Endothelial cell of umbilical vein (primary cell): Measurements from ENCODE around the gene GLRA2. TPM values are rescaled to one million over a fixed set of nuclear protein-coding genes. Genes with fewer than 3 reads are reported as not detected.

Source experiments
- BruUV-seq: library from RNA; stranded (reverse); fragments of 400-500 nt; replicated peaks from 2 replicates; lab custom pipeline; 2021; lab: Mats Ljungman, UMichigan
- CTCF ChIA-PET: fragments of 300-600, 350-600 bp; sonication (Branson Sonifier 250); formaldehyde crosslinking; loops from one replicate; lab custom pipeline; 2021; ENCODE audit warnings: antibody characterized with exemption, inconsistent platforms; lab: Charles Lee
- POLR2A ChIA-PET: fragments of 300-600, 350-600 bp; sonication (Branson Sonifier 250); formaldehyde crosslinking; loops from one replicate; lab custom pipeline; 2021; ENCODE audit warnings: antibody characterized with exemption, inconsistent platforms; lab: Charles Lee
- DNase-seq: peaks from one replicate; pipeline ENCODE4 v3.0.0-alpha.2; 2011; ENCODE audit warnings: low read depth, low spot score
- FAIRE-seq: peaks from 2 replicates; lab custom pipeline; 2011; peaks lifted over from hg19 to GRCh38; lab: Jason Lieb, UNC
- H2AFZ ChIP-seq: 2 replicates; pipeline ENCODE4 v1.6.0; 2012; ENCODE audit warnings: low read depth, low read length, control low read depth, inconsistent platforms
- H3K27ac ChIP-seq: 2 replicates; pipeline ENCODE4 v1.5.1; 2011; ENCODE audit warnings: low read depth, mild to moderate bottlenecking, control low read depth, low read length, moderate library complexity; ENCODE audit not compliant: insufficient read depth
- H3K27me3 ChIP-seq, 2 experiments: 2 replicates each; pipeline versions ENCODE4 v1.6.0 to v1.6.1; 2011; ENCODE audit warnings: low read length in 2 of 2, mixed read lengths in 1 of 2; ENCODE audit not compliant: control insufficient read depth in 2 of 2, insufficient read depth in 2 of 2
- H3K36me3 ChIP-seq, 2 experiments: 2 replicates in 1 of 2; 3 replicates in 1 of 2; pipeline ENCODE4 v1.5.1; 2011; ENCODE audit warnings: low read length in 2 of 2, mild to moderate bottlenecking in 1 of 2, moderate library complexity in 1 of 2; ENCODE audit not compliant: control insufficient read depth in 2 of 2, insufficient read depth in 2 of 2; ENCODE audit errors: extremely low read depth in 1 of 2
- H3K4me1 ChIP-seq: 3 replicates; pipeline ENCODE4 v1.5.1; 2011; ENCODE audit warnings: mild to moderate bottlenecking, low read length; ENCODE audit not compliant: control insufficient read depth, insufficient read depth; ENCODE audit errors: extremely low read depth
- H3K4me2 ChIP-seq: 2 replicates; pipeline ENCODE4 v1.6.1; 2011; ENCODE audit warnings: low read length, control low read depth, mixed read lengths; ENCODE audit not compliant: insufficient read depth
- H3K4me3 ChIP-seq, 3 experiments: fragments of 200-600 bp in 1 of 3; sonication (generic), shearing (Covaris generic) in 1 of 3; replicated peaks in 1 of 3; 2 replicates each; pipeline ENCODE4 v1.5.1; 2011 to 2016; ENCODE audit warnings: control low read depth in 3 of 3, low read length in 3 of 3, mild to moderate bottlenecking in 2 of 3, inconsistent platforms in 1 of 3, low read depth in 1 of 3, moderate library complexity in 1 of 3; ENCODE audit not compliant: insufficient read depth in 1 of 3
- H3K79me2 ChIP-seq: 2 replicates; pipeline ENCODE4 v1.6.0; 2012; ENCODE audit warnings: low read length, inconsistent platforms; ENCODE audit not compliant: control insufficient read depth, insufficient read depth
- H3K9ac ChIP-seq: replicated peaks from 2 replicates; pipeline ENCODE3; 2011; ENCODE audit warnings: low read length, control low read depth; ENCODE audit not compliant: insufficient read depth; ENCODE audit errors: extremely low read depth
- H3K9me1 ChIP-seq: replicated peaks from 3 replicates; pipeline ENCODE4 v1.6.0; 2011; ENCODE audit warnings: mild to moderate bottlenecking, low read length; ENCODE audit not compliant: control insufficient read depth, insufficient read depth; ENCODE audit errors: extremely low read depth
- H3K9me3 ChIP-seq: replicated peaks from 2 replicates; pipeline ENCODE4 v1.5.1; 2012; ENCODE audit warnings: low read length, inconsistent platforms; ENCODE audit not compliant: control insufficient read depth, insufficient read depth
- H4K20me1 ChIP-seq: replicated peaks from 2 replicates; pipeline ENCODE3; 2011; ENCODE audit warnings: mild to moderate bottlenecking, low read length; ENCODE audit not compliant: control insufficient read depth, insufficient read depth; ENCODE audit errors: extremely low read depth
- CTCF ChIP-seq, 2 donors: IDR thresholded peaks; 1 replicate in 1 of 2; 2 replicates in 1 of 2; pipeline ENCODE4 v1.5.1; 2011; ENCODE audit warnings: low read length in 2 of 2, mild to moderate bottlenecking in 2 of 2, moderate library complexity in 2 of 2, control low read depth in 1 of 2, inconsistent platforms in 1 of 2, low read depth in 1 of 2; ENCODE audit not compliant: insufficient read depth in 1 of 2; ENCODE audit errors: extremely low read depth in 1 of 2
- EZH2 ChIP-seq: IDR thresholded peaks from 2 replicates; pipeline ENCODE4 v1.6.1; 2012; ENCODE audit warnings: borderline replicate concordance, low read depth, mild to moderate bottlenecking, moderate library complexity, low read length, inconsistent platforms; ENCODE audit not compliant: severe bottlenecking
- FOS ChIP-seq: IDR thresholded peaks from 2 replicates; pipeline ENCODE4 v1.6.1; 2011; ENCODE audit warnings: mild to moderate bottlenecking, low read length, moderate library complexity, borderline replicate concordance; ENCODE audit not compliant: insufficient read depth
- GATA2 ChIP-seq: IDR thresholded peaks from 2 replicates; pipeline ENCODE4 v1.7.0; 2011; ENCODE audit warnings: low read depth, mild to moderate bottlenecking, moderate library complexity, mixed read lengths, low read length; ENCODE audit not compliant: insufficient read length, insufficient read depth
- JUN ChIP-seq: IDR thresholded peaks from 2 replicates; pipeline ENCODE4 v1.6.1; 2011; ENCODE audit warnings: borderline replicate concordance, low read depth; ENCODE audit not compliant: insufficient read length, insufficient read depth
- MAX ChIP-seq: IDR thresholded peaks from 2 replicates; pipeline ENCODE4 v1.6.1; 2011; ENCODE audit not compliant: insufficient read depth, insufficient read length
- MYC ChIP-seq: IDR thresholded peaks from one replicate; pipeline ENCODE4 v1.6.1; 2011; ENCODE audit warnings: mild to moderate bottlenecking, low read depth, low read length
- POLR2A ChIP-seq: IDR thresholded peaks from 2 replicates; pipeline ENCODE4 v1.6.1; 2012; ENCODE audit warnings: low read depth, mild to moderate bottlenecking, control low read depth, low read length
- POLR2AphosphoS5 ChIP-seq: IDR thresholded peaks from 2 replicates; pipeline ENCODE4 v1.6.1; 2012; ENCODE audit warnings: low read depth, mild to moderate bottlenecking, control low read depth, low read length, moderate library complexity; ENCODE audit not compliant: insufficient read depth
- dilution Hi-C: fragments of 300-500 bp; cut with MboI; formaldehyde crosslinking; loops from one replicate; pipeline ENCODE4 v1.15.0; 2019; ENCODE audit warnings: low sequenced_read_pairs; ENCODE audit not compliant: extremely low pct_ligation_motif_present
- intact Hi-C: fragments of 100-400 bp; cut with micrococcal nuclease; formaldehyde crosslinking; loops from one replicate; pipeline ENCODE4 v1.10.0; 2022
- polyA plus RNA-seq, 4 experiments: library from polyadenylated mRNA; depleted of rRNA in 3 of 4; stranded (reverse) in 3 of 4; unstranded in 1 of 4; fragments of >200 nt; gene quantifications; 2 replicates each; pipeline versions ENCODE4 v1.2.1 to v1.2.3, GENCODE V29; 2011 to 2012; ENCODE audit warnings: missing spikeins in 1 of 4
- total RNA-seq: library from RNA; stranded (reverse); gene quantifications from 2 replicates; pipeline ENCODE4 v1.2.3, GENCODE V29; 2021

GLRA2 gene
- total and polyA plus RNA-seq, 2 donors (not counting 3 experiments of a cell fraction or from before 2014, with no cell fraction given) = not detected

GRCh38 chrX:14618177-14618965 lies 89.0 kb downstream of the GLRA2 start:
- Histone ChIP-seq H2AFZ (no peak overlapping the region), H3K4me3 (no peak overlapping the region), H3K27ac (no peak overlapping the region), H3K4me2 (no peak overlapping the region), H3K9ac (no peak overlapping the region), H3K9me3 (no peaks in the 10 kb centered on the region), H3K9me1 (no peaks in the 10 kb centered on the region), H3K36me3 (no peaks in the 10 kb centered on the region), H3K27me3 (no peaks in the 10 kb centered on the region), H3K79me2 (no peaks in the 10 kb centered on the region), H3K4me1 (no peaks in the 10 kb centered on the region), H4K20me1 (no peaks in the 10 kb centered on the region)
- dilution Hi-C loops (no loop called here), intact Hi-C loops (no loop called here)
- no peak for TF ChIP-seq MYC
- TF ChIP-seq POLR2AphosphoS5 = no peak
- no peak for TF ChIP-seq CTCF (IDR thresholded peaks at IDR 0.05; ENCODE audit: extremely low read depth in 1 of 2, insufficient read depth in 1 of 2, low read depth in 1 of 2, low read length in 2 of 2)
- no peak for TF ChIP-seq MAX
- TF ChIP-seq POLR2A = no peak
- TF ChIP-seq FOS = no peak
- no peak for TF ChIP-seq JUN
- TF ChIP-seq GATA2 = no peak
- no peak for TF ChIP-seq EZH2
- CTCF ChIA-PET = no interaction called here
- BruUV-seq = no TSS peak
- FAIRE-seq (no peak), DNase-seq (no peak)
- POLR2A ChIA-PET = no interaction called here
